Left ventricle myocardium inferior (tissue), 1 donor: ENCODE measurements around the gene CDKN1C. TPM values are rescaled to one million over a fixed set of nuclear protein-coding genes. Genes with fewer than 3 reads are reported as not detected.

ENCODE experiments used
- DNase-seq: peaks from one replicate; pipeline ENCODE4 v3.0.0-alpha.2; 2020
- H3K27ac ChIP-seq: fragments of 200-600 bp; replicated peaks from 2 replicates; pipeline ENCODE4 v1.8.0; 2021
- H3K27me3 ChIP-seq: fragments of 200-600 bp; 2 replicates; pipeline ENCODE4 v1.8.0; 2021; ENCODE audit warnings: low read depth
- H3K36me3 ChIP-seq: fragments of 200-600 bp; 2 replicates; pipeline ENCODE4 v1.8.0; 2021
- H3K4me1 ChIP-seq: fragments of 200-600 bp; 2 replicates; pipeline ENCODE4 v1.8.0; 2021
- H3K4me3 ChIP-seq: fragments of 200-600 bp; 2 replicates; pipeline ENCODE4 v1.8.0; 2021; ENCODE audit warnings: mild to moderate bottlenecking, moderate library complexity
- H3K9me3 ChIP-seq: fragments of 200-600 bp; replicated peaks from 2 replicates; pipeline ENCODE4 v1.8.0; 2021
- intact Hi-C: fragments of 100-400 bp; cut with micrococcal nuclease; formaldehyde crosslinking; loops from one replicate; pipeline ENCODE4 v1.11.0; 2022
- total RNA-seq: library from RNA; stranded (reverse); fragmentation: NEBNext Ultra II Directional; extraction: Animal tissue kit (Norgen Biotek cat#: 25700); gene quantifications from one replicate; pipeline ENCODE4 v1.2.1, GENCODE V29; 2021
- TF ChIP-seq, protein P1 (sequence below): fragments of 200-600 bp; IDR thresholded peaks from 2 replicates; pipeline ENCODE4 v1.8.0; 2021; ENCODE audit warnings: antibody characterized with exemption, mild to moderate bottlenecking, borderline replicate concordance
- donor health status: DM: no; HTN: yes; CAD: no; lungs with severe emphysema.

The CDKN1C gene
- total RNA-seq, 1 donor from 2014 or later = 33.0 TPM

DNA sequence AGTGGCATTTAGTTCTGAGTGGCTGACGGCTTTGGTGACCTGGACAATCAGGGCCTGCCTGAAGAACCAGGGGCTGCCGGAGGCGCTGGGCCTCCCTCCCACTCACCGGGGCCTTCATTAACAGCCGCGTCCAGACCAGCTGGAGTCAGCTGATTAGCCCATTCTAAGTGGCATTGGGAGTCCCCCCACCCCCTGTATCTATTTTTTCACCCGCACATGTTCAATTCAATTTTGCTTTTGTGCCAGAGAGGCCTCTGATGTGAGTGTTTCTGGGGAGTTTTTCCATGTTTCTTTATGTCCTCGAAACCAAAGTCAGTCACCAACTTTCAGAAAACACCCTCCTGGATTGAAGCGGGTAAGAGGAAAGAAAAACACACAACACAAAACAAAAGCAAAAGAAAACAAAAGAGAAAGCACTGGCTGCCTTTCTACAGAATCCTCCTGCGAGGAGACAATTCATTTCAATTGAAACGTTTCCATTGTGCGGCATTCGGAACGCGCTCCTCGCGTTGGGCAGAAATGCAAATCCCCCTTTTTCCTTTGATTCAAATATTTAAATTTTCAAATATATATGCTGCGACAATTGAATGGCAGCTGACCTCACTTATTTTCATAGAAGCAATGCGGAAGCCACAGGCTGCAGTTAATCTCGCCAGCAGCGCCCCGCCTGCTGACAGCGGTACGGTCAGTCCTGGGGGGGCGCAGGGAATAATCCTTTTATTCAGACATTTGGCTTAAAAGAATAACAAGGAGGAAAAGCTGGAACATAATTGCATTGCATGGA, 17.7 kb downstream of the CDKN1C start:
- intact Hi-C loops = no loop called here
- H3K27me3 ChIP-seq = peaks cover 74% of the 10 kb centered on the region
- peak overlapping the region; percentile 44 for H3K27ac ChIP-seq
- peaks cover 29% of the 10 kb centered on the region for H3K4me1 ChIP-seq
- H3K36me3 ChIP-seq = no peaks in the 10 kb centered on the region
- H3K4me3 ChIP-seq = peak overlapping the region; percentile 56
- no peaks in the 10 kb centered on the region for H3K9me3 ChIP-seq
- DNase-seq = no peak
- TF ChIP-seq, protein P1, sequence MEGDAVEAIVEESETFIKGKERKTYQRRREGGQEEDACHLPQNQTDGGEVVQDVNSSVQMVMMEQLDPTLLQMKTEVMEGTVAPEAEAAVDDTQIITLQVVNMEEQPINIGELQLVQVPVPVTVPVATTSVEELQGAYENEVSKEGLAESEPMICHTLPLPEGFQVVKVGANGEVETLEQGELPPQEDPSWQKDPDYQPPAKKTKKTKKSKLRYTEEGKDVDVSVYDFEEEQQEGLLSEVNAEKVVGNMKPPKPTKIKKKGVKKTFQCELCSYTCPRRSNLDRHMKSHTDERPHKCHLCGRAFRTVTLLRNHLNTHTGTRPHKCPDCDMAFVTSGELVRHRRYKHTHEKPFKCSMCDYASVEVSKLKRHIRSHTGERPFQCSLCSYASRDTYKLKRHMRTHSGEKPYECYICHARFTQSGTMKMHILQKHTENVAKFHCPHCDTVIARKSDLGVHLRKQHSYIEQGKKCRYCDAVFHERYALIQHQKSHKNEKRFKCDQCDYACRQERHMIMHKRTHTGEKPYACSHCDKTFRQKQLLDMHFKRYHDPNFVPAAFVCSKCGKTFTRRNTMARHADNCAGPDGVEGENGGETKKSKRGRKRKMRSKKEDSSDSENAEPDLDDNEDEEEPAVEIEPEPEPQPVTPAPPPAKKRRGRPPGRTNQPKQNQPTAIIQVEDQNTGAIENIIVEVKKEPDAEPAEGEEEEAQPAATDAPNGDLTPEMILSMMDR = no peak

DNA sequence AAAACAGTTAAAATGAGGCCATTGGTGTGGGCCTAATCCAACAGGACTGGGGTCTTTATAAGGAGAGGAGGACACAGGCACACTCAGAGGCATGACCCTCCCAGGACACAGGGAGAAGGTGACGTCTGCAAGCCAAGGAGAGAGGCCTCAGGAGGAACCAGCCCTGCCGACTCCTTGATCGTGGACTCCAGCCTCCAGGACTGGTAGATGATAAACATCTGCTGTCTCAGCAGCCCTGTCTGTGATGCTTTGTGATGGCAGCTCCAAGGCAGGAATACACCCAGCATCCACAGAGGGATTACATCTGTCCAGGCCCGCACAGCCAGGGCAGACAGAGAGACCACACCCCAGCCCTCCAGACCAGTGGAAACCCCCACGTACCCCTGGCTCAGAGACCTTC, 18.4 kb downstream of the CDKN1C start:
- intact Hi-C loops = no loop called here
- no peak overlapping the region for H3K27ac ChIP-seq
- TF ChIP-seq, protein P1 = no peak
- H3K36me3 ChIP-seq = no peaks in the 10 kb centered on the region
- DNase-seq = no peak
- H3K4me3 ChIP-seq = no peak overlapping the region
- H3K9me3 ChIP-seq = no peaks in the 10 kb centered on the region
- peaks cover 36% of the 10 kb centered on the region for H3K4me1 ChIP-seq
- H3K27me3 ChIP-seq = peaks cover 75% of the 10 kb centered on the region

DNA sequence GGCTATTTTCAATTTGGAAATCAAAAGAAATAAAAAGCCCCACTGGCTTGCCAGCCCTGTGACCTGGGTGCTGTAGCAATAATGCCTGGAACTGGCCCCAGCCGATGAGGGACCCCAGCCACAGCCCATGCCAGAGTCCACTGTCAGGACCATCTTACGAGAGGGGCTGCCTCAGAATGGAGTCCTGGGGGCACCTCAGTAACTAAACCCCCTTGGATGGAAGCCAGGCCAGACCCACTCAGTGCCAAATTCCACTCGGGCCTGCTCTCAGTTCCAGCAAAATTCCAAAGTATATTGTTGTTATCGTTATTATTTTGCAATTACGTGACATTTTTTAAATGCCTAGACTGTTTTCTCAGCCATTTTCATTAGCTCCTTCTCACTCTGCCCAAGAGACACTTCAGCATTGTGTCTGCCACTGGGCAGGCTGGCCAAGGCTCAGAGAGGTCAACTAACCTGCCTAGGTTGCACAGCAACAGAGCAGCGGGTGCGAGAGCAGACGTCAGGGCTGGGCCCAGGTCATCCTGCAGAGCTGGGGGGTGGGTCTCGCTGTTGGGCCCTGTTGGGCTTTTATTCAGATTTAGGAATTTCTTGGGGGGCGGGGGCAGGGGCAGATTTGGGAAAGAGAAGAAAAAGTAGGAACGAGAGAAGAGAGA, 19.5 kb downstream of the CDKN1C start:
- H3K4me3 ChIP-seq = no peak overlapping the region
- intact Hi-C loops = no loop called here
- H3K9me3 ChIP-seq = no peaks in the 10 kb centered on the region
- no peaks in the 10 kb centered on the region for H3K36me3 ChIP-seq
- peaks cover 75% of the 10 kb centered on the region for H3K27me3 ChIP-seq
- no peak overlapping the region for H3K27ac ChIP-seq
- no peak for DNase-seq
- TF ChIP-seq, protein P1 = no peak
- peaks cover 31% of the 10 kb centered on the region for H3K4me1 ChIP-seq

DNA sequence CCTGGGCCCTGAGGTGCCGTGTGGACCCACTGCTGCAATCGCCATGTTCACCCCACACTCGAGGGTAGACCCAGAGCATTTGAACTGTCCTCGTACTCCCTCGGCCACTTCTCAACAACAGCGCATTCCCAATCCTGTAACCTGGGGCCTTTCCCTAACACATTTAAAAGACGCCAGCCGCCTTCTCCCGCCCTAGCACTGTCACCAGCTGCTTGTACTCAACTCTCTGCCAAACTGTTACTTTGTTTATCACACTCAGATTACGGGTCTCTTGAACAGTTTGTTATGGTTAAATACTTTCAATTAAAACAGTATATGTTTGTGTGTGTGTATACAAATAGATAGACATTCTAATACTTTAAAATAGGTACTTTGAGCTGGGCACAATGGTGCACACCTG, 20.7 kb downstream of the CDKN1C start:
- Histone ChIP-seq H3K36me3 (no peaks in the 10 kb centered on the region), H3K27me3 (peaks cover 68% of the 10 kb centered on the region), H3K9me3 (no peaks in the 10 kb centered on the region), H3K4me3 (no peak overlapping the region), H3K4me1 (peaks cover 26% of the 10 kb centered on the region), H3K27ac (no peak overlapping the region)
- intact Hi-C loops = no loop called here
- no peak for DNase-seq
- TF ChIP-seq, protein P1 = no peak

DNA sequence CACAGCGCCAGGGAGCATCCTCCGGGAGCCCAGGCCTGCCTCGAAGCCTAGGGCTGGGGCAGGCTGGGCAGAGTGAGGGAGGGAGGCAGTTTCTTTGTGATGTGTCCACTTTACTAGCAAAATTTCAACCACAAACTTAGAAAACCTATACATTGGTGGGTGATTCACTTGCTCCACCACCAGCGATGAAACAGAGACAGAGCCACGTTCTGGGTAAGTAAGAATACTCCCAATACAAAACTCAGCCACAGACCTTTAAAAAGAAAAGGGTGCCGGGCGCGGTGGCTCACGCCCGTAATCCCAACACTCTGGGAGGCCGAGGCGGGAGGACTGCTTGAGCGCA, 22.3 kb downstream of the CDKN1C start:
- intact Hi-C loops = no loop called here
- no peak for DNase-seq
- H3K36me3 ChIP-seq = no peaks in the 10 kb centered on the region
- H3K27ac ChIP-seq = no peak overlapping the region
- H3K9me3 ChIP-seq = no peaks in the 10 kb centered on the region
- H3K27me3 ChIP-seq = peaks cover 51% of the 10 kb centered on the region
- TF ChIP-seq, protein P1 = no peak
- H3K4me3 ChIP-seq = peak overlapping the region; percentile 59
- H3K4me1 ChIP-seq = peaks cover 19% of the 10 kb centered on the region
